ENCODE measurements around the gene DNAJB6.

Gene DNAJB6

DNA sequence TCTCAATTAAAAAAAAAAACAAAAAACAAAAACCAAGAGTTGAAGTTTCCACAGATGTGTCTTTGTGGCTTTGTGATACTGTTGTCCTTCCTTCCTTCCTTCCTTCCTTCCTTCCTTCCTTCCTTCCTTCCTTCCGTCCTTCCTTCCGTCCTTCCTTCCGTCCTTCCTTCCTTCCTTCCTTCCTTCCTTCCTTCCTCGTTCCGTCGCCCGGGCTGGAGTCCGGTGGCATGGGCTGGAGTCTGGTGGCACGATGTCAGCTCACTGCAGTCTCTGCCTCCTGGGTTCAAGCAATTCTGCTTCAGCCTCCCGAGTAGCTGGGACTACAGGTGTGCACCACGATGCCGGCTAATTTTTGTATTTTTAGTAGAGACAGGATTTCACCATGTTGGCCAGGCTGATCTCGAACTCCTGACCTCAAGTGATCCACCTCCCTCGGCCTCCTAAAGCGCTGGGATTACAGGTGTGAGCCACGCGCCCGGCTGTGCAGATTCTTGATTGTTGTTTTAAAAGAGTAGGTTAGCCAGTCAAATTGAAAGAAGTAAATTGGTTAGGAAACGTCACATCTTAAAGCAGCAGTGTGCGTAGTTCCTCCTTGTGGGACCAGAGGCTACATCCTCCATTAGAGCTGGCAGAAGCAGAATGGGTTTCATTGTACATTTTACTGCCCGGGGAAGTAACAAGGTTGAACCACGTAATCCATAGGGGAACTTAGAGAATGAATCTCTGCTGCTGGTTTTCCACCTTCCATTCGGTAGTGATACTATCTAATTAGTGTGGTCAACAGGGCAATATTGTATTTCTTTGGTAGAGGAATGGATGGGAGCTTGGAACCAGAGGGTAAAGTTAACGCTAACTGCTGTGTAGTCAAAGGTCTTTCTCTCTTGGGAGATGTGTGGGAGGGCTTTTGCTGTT, 20.6 kb downstream of the DNAJB6 start:
- peaks cover 32% of the 10 kb centered on the region for H3K36me3 ChIP-seq (ENCODE audit: control insufficient read depth, insufficient read depth, low read length, severe bottlenecking)
- H3K9ac ChIP-seq (ENCODE audit: low read length), result no peak overlapping the region
- peaks cover 13% of the 10 kb centered on the region for H3K4me1 ChIP-seq (ENCODE audit: control insufficient read depth, insufficient read depth, low read length)
- H3K27me3 ChIP-seq (replicated peaks; ENCODE audit: control insufficient read depth, insufficient read depth, low read length), result no peaks in the 10 kb centered on the region
- H3K9me3 ChIP-seq (ENCODE audit: control insufficient read depth, low read length), result no peaks in the 10 kb centered on the region
- DNase-seq (ENCODE audit: low read depth), result no peak
- no peak overlapping the region for H3K4me3 ChIP-seq (ENCODE audit: low read length)

- Histone ChIP-seq H3K27me3 (replicated peaks; ENCODE audit: control insufficient read depth, insufficient read depth, low read length) (no peaks in the 10 kb centered on the region), H3K36me3 (ENCODE audit: control insufficient read depth, insufficient read depth, low read length, severe bottlenecking) (peaks cover 39% of the 10 kb centered on the region), H3K9ac (ENCODE audit: low read length) (no peak overlapping the region), H3K4me1 (ENCODE audit: control insufficient read depth, insufficient read depth, low read length) (peaks cover 13% of the 10 kb centered on the region), H3K4me3 (ENCODE audit: low read length) (no peak overlapping the region), H3K9me3 (ENCODE audit: control insufficient read depth, low read length) (no peaks in the 10 kb centered on the region)
- DNase-seq (ENCODE audit: low read depth), result no peak
These were observed 21.4 kb downstream of the DNAJB6 start for GRCh38 chr7:157358041-157358752.

- Histone ChIP-seq H3K4me3 (ENCODE audit: low read length) (no peak overlapping the region), H3K9me3 (ENCODE audit: control insufficient read depth, low read length) (no peaks in the 10 kb centered on the region), H3K36me3 (ENCODE audit: control insufficient read depth, insufficient read depth, low read length, severe bottlenecking) (peaks cover 44% of the 10 kb centered on the region), H3K4me1 (ENCODE audit: control insufficient read depth, insufficient read depth, low read length) (peaks cover 17% of the 10 kb centered on the region), H3K9ac (ENCODE audit: low read length) (no peak overlapping the region), H3K27me3 (replicated peaks; ENCODE audit: control insufficient read depth, insufficient read depth, low read length) (no peaks in the 10 kb centered on the region)
- no peak for DNase-seq (ENCODE audit: low read depth)
These were observed 21.9 kb downstream of the DNAJB6 start for GRCh38 chr7:157358753-157359096.

DNA sequence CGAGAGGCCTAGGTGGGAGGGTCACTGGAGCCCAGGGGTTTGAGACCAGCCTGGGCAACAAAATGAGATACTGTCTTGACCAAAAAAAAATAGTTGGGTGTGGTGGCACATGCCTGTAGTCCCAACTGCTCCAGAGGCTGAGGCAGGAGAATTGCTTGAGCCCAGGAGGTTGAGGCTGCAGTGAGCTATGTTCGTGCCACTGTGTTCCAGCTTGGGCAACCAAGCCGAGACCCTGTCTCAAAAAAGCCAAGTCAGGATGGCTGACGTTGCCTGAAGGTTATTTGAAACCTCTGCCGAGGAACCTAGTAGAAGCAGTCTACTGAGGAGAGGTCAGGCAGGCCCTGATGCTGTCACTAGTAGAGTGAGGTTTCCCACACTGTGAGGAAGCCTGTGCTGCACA, 22.8 kb downstream of the DNAJB6 start:
- no peak overlapping the region for H3K9ac ChIP-seq (ENCODE audit: low read length)
- peaks cover 22% of the 10 kb centered on the region for H3K4me1 ChIP-seq (ENCODE audit: control insufficient read depth, insufficient read depth, low read length)
- H3K4me3 ChIP-seq (ENCODE audit: low read length), result no peak overlapping the region
- H3K27me3 ChIP-seq (replicated peaks; ENCODE audit: control insufficient read depth, insufficient read depth, low read length), result no peaks in the 10 kb centered on the region
- no peaks in the 10 kb centered on the region for H3K9me3 ChIP-seq (ENCODE audit: control insufficient read depth, low read length)
- H3K36me3 ChIP-seq (ENCODE audit: control insufficient read depth, insufficient read depth, low read length, severe bottlenecking), result peaks cover 53% of the 10 kb centered on the region
- no peak for DNase-seq (ENCODE audit: low read depth)

GRCh38 chr7:157360483-157361025, 23.8 kb downstream of the DNAJB6 start:
- Histone ChIP-seq H3K9me3 (ENCODE audit: control insufficient read depth, low read length) (no peaks in the 10 kb centered on the region), H3K4me3 (ENCODE audit: low read length) (no peak overlapping the region), H3K27me3 (replicated peaks; ENCODE audit: control insufficient read depth, insufficient read depth, low read length) (no peaks in the 10 kb centered on the region), H3K9ac (ENCODE audit: low read length) (no peak overlapping the region), H3K4me1 (ENCODE audit: control insufficient read depth, insufficient read depth, low read length) (peaks cover 20% of the 10 kb centered on the region), H3K36me3 (ENCODE audit: control insufficient read depth, insufficient read depth, low read length, severe bottlenecking) (peaks cover 62% of the 10 kb centered on the region)
- no peak for DNase-seq (ENCODE audit: low read depth)

GRCh38 chr7:157361537-157361936, 24.7 kb downstream of the DNAJB6 start:
- no peaks in the 10 kb centered on the region for H3K9me3 ChIP-seq (ENCODE audit: control insufficient read depth, low read length)
- no peak for DNase-seq (ENCODE audit: low read depth)
- peaks cover 10% of the 10 kb centered on the region for H3K4me1 ChIP-seq (ENCODE audit: control insufficient read depth, insufficient read depth, low read length)
- peaks cover 70% of the 10 kb centered on the region for H3K36me3 ChIP-seq (ENCODE audit: control insufficient read depth, insufficient read depth, low read length, severe bottlenecking)
- H3K4me3 ChIP-seq (ENCODE audit: low read length), result no peak overlapping the region
- no peak overlapping the region for H3K9ac ChIP-seq (ENCODE audit: low read length)
- H3K27me3 ChIP-seq (replicated peaks; ENCODE audit: control insufficient read depth, insufficient read depth, low read length), result no peaks in the 10 kb centered on the region

DNA sequence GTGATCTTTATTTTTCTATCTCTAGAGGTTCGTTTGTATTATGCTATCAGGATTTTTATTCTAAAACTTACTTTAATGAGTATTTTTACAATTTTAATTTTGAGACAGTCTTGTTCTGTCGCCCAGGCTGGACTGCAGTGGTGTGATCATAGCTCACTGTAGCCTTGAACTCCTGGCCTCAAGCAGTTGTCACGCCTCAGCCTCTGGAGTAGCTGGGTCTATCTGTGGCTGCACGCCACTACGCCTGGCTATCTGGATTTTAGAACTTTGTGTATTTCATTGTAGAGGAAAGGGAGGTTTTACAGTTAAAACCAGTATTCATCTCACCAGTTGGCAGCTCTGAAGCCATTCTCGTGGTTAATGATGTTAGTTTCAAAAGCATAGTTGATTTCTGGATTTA, 25.9 kb downstream of the DNAJB6 start:
- no peak for DNase-seq (ENCODE audit: low read depth)
- no peak overlapping the region for H3K9ac ChIP-seq (ENCODE audit: low read length)
- H3K4me1 ChIP-seq (ENCODE audit: control insufficient read depth, insufficient read depth, low read length), result peaks cover 9% of the 10 kb centered on the region
- H3K27me3 ChIP-seq (replicated peaks; ENCODE audit: control insufficient read depth, insufficient read depth, low read length), result no peaks in the 10 kb centered on the region
- no peaks in the 10 kb centered on the region for H3K9me3 ChIP-seq (ENCODE audit: control insufficient read depth, low read length)
- H3K36me3 ChIP-seq (ENCODE audit: control insufficient read depth, insufficient read depth, low read length, severe bottlenecking), result peaks cover 82% of the 10 kb centered on the region
- H3K4me3 ChIP-seq (ENCODE audit: low read length), result no peak overlapping the region

- H3K9me3 ChIP-seq (ENCODE audit: control insufficient read depth, low read length), result no peaks in the 10 kb centered on the region
- H3K4me1 ChIP-seq (ENCODE audit: control insufficient read depth, insufficient read depth, low read length), result peaks cover 9% of the 10 kb centered on the region
- peaks cover 91% of the 10 kb centered on the region for H3K36me3 ChIP-seq (ENCODE audit: control insufficient read depth, insufficient read depth, low read length, severe bottlenecking)
- H3K27me3 ChIP-seq (replicated peaks; ENCODE audit: control insufficient read depth, insufficient read depth, low read length), result no peaks in the 10 kb centered on the region
- H3K9ac ChIP-seq (ENCODE audit: low read length), result no peak overlapping the region
- H3K4me3 ChIP-seq (ENCODE audit: low read length), result no peak overlapping the region
- no peak for DNase-seq (ENCODE audit: low read depth)
These were observed 29.9 kb downstream of the DNAJB6 start for GRCh38 chr7:157366722-157367121.

- H3K27me3 ChIP-seq (replicated peaks; ENCODE audit: control insufficient read depth, insufficient read depth, low read length), result no peaks in the 10 kb centered on the region
- H3K9ac ChIP-seq (ENCODE audit: low read length), result no peak overlapping the region
- H3K36me3 ChIP-seq (ENCODE audit: control insufficient read depth, insufficient read depth, low read length, severe bottlenecking), result peaks cover 96% of the 10 kb centered on the region
- no peak overlapping the region for H3K4me3 ChIP-seq (ENCODE audit: low read length)
- no peaks in the 10 kb centered on the region for H3K9me3 ChIP-seq (ENCODE audit: control insufficient read depth, low read length)
- DNase-seq (ENCODE audit: low read depth), result no peak
- peaks cover 5% of the 10 kb centered on the region for H3K4me1 ChIP-seq (ENCODE audit: control insufficient read depth, insufficient read depth, low read length)
These were observed 32.2 kb downstream of the DNAJB6 start for GRCh38 chr7:157368955-157369354.

GRCh38 chr7:157370742-157371141, 33.9 kb downstream of the DNAJB6 start:
- no peak for DNase-seq (ENCODE audit: low read depth)
- Histone ChIP-seq H3K4me1 (ENCODE audit: control insufficient read depth, insufficient read depth, low read length) (peaks cover 9% of the 10 kb centered on the region), H3K4me3 (ENCODE audit: low read length) (no peak overlapping the region), H3K9me3 (ENCODE audit: control insufficient read depth, low read length) (no peaks in the 10 kb centered on the region), H3K27me3 (replicated peaks; ENCODE audit: control insufficient read depth, insufficient read depth, low read length) (no peaks in the 10 kb centered on the region), H3K9ac (ENCODE audit: low read length) (no peak overlapping the region), H3K36me3 (ENCODE audit: control insufficient read depth, insufficient read depth, low read length, severe bottlenecking) (peaks cover 85% of the 10 kb centered on the region)

- Histone ChIP-seq H3K4me3 (ENCODE audit: low read length) (no peak overlapping the region), H3K9me3 (ENCODE audit: control insufficient read depth, low read length) (no peaks in the 10 kb centered on the region), H3K27me3 (replicated peaks; ENCODE audit: control insufficient read depth, insufficient read depth, low read length) (no peaks in the 10 kb centered on the region), H3K36me3 (ENCODE audit: control insufficient read depth, insufficient read depth, low read length, severe bottlenecking) (peaks cover 86% of the 10 kb centered on the region), H3K4me1 (ENCODE audit: control insufficient read depth, insufficient read depth, low read length) (peaks cover 14% of the 10 kb centered on the region), H3K9ac (ENCODE audit: low read length) (no peak overlapping the region)
- no peak for DNase-seq (ENCODE audit: low read depth)
These were observed 34.5 kb downstream of the DNAJB6 start for GRCh38 chr7:157371296-157371695.

Data from adipocyte (in vitro differentiated cells).